ENCODE results near the gene KLF16. TPM values are rescaled to one million over a fixed set of nuclear protein-coding genes. Genes with fewer than 3 reads are reported as not detected.
"Not testable (repeated sequence)": the region's sequence is repeated elsewhere in the genome, so short reads cannot be mapped to it uniquely, and the experiment has no call there.

KLF16 gene
- total RNA-seq, 4 donors from 2014 or later, result 1.4 to 7.1 (median 5.5) TPM

- Histone ChIP-seq H3K4me3 (peak overlapping the region in 1 of 2 donors; percentile 73), H3K27me3 (no peaks in the 10 kb centered on the region), H3K27ac (peak overlapping the region in 3 of 4 donors; percentile 87 to 92 (median 89)), H3K9me3 (no peaks in the 10 kb centered on the region), H3K36me3 (peaks cover 0 to 21% of the 10 kb centered on the region in 2 donors), H3K4me1 (peaks cover 4 to 56% (median 29%) of the 10 kb centered on the region in 3 donors)
- TF ChIP-seq POLR2A (IDR thresholded peaks at IDR 0.05), result no peak
- no peak for TF ChIP-seq CTCF (IDR thresholded peaks at IDR 0.05)
- TF ChIP-seq EP300 (IDR thresholded peaks at IDR 0.05), result no peak
- TF ChIP-seq POLR2AphosphoS5 (IDR thresholded peaks at IDR 0.05), result no peak
- 53 to 83% methylated on average over 8 to 9 of the region's 25 CpGs for WGBS, 2 donors (ENCODE audit: low coverage in 1 of 2)
- no peak for ATAC-seq
These were observed 19.7 kb upstream of the KLF16 start for GRCh38 chr19:1882786-1883692.

GRCh38 chr19:1882089-1882785 lies 18.9 kb upstream of the KLF16 start:
- no peak for ATAC-seq
- peaks cover 4 to 57% (median 29%) of the 10 kb centered on the region in 3 donors for H3K4me1 ChIP-seq

GRCh38 chr19:1881393-1882088 lies 18.2 kb upstream of the KLF16 start:
- Histone ChIP-seq H3K4me1 (peaks cover 4 to 64% (median 31%) of the 10 kb centered on the region in 3 donors), H3K27ac (peak overlapping the region in 3 of 4 donors; percentile 87 to 92 (median 89)), H3K36me3 (peaks cover 0 to 21% of the 10 kb centered on the region in 2 donors), H3K4me3 (peak overlapping the region in 1 of 2 donors; percentile 29)
- not testable (repeated sequence) for H3K27me3 ChIP-seq, H3K9me3 ChIP-seq, ATAC-seq
- no CpG with 5 or more reads among the region's 44 CpGs for WGBS, 2 donors (ENCODE audit: low coverage in 1 of 2)

More at GRCh38 chr19:1882089-1882785, 18.9 kb upstream of the KLF16 start:
- WGBS, 2 donors (ENCODE audit: low coverage in 1 of 2), result 11 to 21% methylated on average over 3 to 6 of the region's 31 CpGs
- Histone ChIP-seq H3K27ac (peak overlapping the region in 3 of 4 donors; percentile 87 to 92 (median 89)), H3K4me3 (peak overlapping the region in 1 of 2 donors; percentile 73), H3K27me3 (no peaks in the 10 kb centered on the region), H3K9me3 (no peaks in the 10 kb centered on the region), H3K36me3 (peaks cover 0 to 21% of the 10 kb centered on the region in 2 donors)
- TF ChIP-seq CTCF (IDR thresholded peaks at IDR 0.05), result no peak
- no peak for TF ChIP-seq POLR2A (IDR thresholded peaks at IDR 0.05)
- no peak for TF ChIP-seq POLR2AphosphoS5 (IDR thresholded peaks at IDR 0.05)
- TF ChIP-seq EP300 (IDR thresholded peaks at IDR 0.05), result no peak

GRCh38 chr19:1880611-1881392 lies 17.4 kb upstream of the KLF16 start:
- H3K4me1 ChIP-seq, result peaks cover 4 to 66% (median 34%) of the 10 kb centered on the region in 3 donors
- TF ChIP-seq POLR2AphosphoS5 (IDR thresholded peaks at IDR 0.05) (no peak), EP300 (IDR thresholded peaks at IDR 0.05) (no peak), POLR2A (IDR thresholded peaks at IDR 0.05) (no peak), CTCF (IDR thresholded peaks at IDR 0.05) (no peak)
- peaks cover 0 to 21% of the 10 kb centered on the region in 2 donors for H3K36me3 ChIP-seq
- no peaks in the 10 kb centered on the region for H3K27me3 ChIP-seq
- H3K9me3 ChIP-seq, result no peaks in the 10 kb centered on the region
- H3K4me3 ChIP-seq, result peak overlapping the region in 1 of 2 donors; percentile 29
- ATAC-seq, result no peak
- no CpG with 5 or more reads among the region's 35 CpGs for WGBS, 2 donors (ENCODE audit: low coverage in 1 of 2)
- H3K27ac ChIP-seq, result peak overlapping the region in 3 of 4 donors; percentile 10 to 89 (median 87)

GRCh38 chr19:1879982-1880381 lies 16.6 kb upstream of the KLF16 start:
- H3K36me3 ChIP-seq, result peaks cover 0 to 21% of the 10 kb centered on the region in 2 donors
- not testable (repeated sequence) for H3K27me3 ChIP-seq, ATAC-seq, H3K4me3 ChIP-seq, H3K9me3 ChIP-seq
- peaks cover 4 to 68% (median 34%) of the 10 kb centered on the region in 3 donors for H3K4me1 ChIP-seq
- H3K27ac ChIP-seq, result peak overlapping the region in 1 of 4 donors; percentile 87
- WGBS, 2 donors (ENCODE audit: low coverage in 1 of 2), result 60% methylated on average over 3 of the region's 17 CpGs; no CpG with 5 or more reads in 1 of the 2 donors

- not testable (repeated sequence) for H3K4me3 ChIP-seq, H3K27me3 ChIP-seq, H3K9me3 ChIP-seq, ATAC-seq, H3K27ac ChIP-seq
- H3K4me1 ChIP-seq, result peaks cover 0 to 70% (median 34%) of the 10 kb centered on the region in 3 donors
- no CpG with 5 or more reads among the region's 8 CpGs for whole genome bisulfite sequencing, 2 donors (ENCODE audit: low coverage in 1 of 2)
- H3K36me3 ChIP-seq, result peaks cover 0 to 21% of the 10 kb centered on the region in 2 donors
These were observed 15.2 kb upstream of the KLF16 start for GRCh38 chr19:1878583-1878982.

- peak overlapping the region in 1 of 4 donors; percentile 97 for H3K27ac ChIP-seq
- peaks cover 0 to 21% of the 10 kb centered on the region in 2 donors for H3K36me3 ChIP-seq
- H3K9me3 ChIP-seq, ATAC-seq, H3K27me3 ChIP-seq: not testable (repeated sequence)
- H3K4me1 ChIP-seq, result peaks cover 0 to 70% (median 32%) of the 10 kb centered on the region in 3 donors
- WGBS, 2 donors (ENCODE audit: low coverage in 1 of 2), result no CpG with 5 or more reads among the region's 47 CpGs
- H3K4me3 ChIP-seq, result peak overlapping the region in 1 of 2 donors; percentile 75
These were observed 13.9 kb upstream of the KLF16 start for GRCh38 chr19:1877280-1877660.

Data from gastroesophageal sphincter (tissue), 4 donors.